ENCODE data around the gene PSMB7. TPM values are rescaled to one million over a fixed set of nuclear protein-coding genes. Genes with fewer than 3 reads are reported as not detected.

Gene PSMB7
- total and polyA plus RNA-seq, 2 donors (not counting 1 experiment from before 2014, with no cell fraction given) = 206 to 290 TPM

DNA sequence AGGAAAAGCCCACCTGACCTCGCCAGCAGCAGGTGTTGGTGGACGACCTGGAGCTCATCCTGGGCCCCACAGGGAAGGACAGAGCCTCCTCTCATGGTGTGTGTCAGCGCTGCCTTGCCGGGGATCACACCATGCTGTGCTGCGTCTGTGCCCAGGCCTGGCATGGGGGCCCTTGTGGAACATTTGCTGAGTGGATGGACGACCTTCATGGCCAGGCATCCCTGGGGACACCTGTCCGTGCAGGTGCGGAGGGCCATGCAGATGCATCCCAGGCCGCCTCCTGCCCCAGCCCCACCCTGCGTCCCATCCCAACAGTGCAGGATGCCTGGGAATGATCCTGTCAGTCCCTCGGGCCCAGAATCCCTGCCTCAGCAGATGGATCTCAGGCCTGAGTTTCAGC, 83.7 kb downstream of the PSMB7 start:
- Histone ChIP-seq H3K4me2 (ENCODE audit: extremely low read depth, insufficient read depth, low read length) (no peak overlapping the region), H4K20me1 (ENCODE audit: control insufficient read depth, extremely low read depth, insufficient read depth, low read length) (no peaks in the 10 kb centered on the region), H3K9ac (ENCODE audit: insufficient read depth, low read length) (no peak overlapping the region), H2AFZ (ENCODE audit: low read length) (no peak overlapping the region), H3K27ac (ENCODE audit: insufficient read depth, low read length) (no peak overlapping the region), H3K27me3 (ENCODE audit: control insufficient read depth, insufficient read depth, low read length) (no peaks in the 10 kb centered on the region), H3K4me1 (ENCODE audit: control insufficient read depth, extremely low read depth, insufficient read depth, low read length) (no peaks in the 10 kb centered on the region), H3K36me3 (ENCODE audit: control insufficient read depth, insufficient read depth, low read length) (peaks cover 35% of the 10 kb centered on the region), H3K4me3 (replicated peaks in 1 of 4; ENCODE audit: control extremely low read depth in 1 of 4, insufficient read depth in 1 of 4, low read depth in 3 of 4, low read length in 4 of 4) (no peak overlapping the region), H3K9me3 (ENCODE audit: control insufficient read depth, insufficient read depth, low read depth, low read length) (no peaks in the 10 kb centered on the region), H3K79me2 (ENCODE audit: control insufficient read depth, insufficient read depth, low read length) (no peaks in the 10 kb centered on the region)
- TF ChIP-seq EZH2 (IDR thresholded peaks at IDR 0.05; ENCODE audit: low read length, missing control alignments) = no peak
- TF ChIP-seq, protein P1, sequence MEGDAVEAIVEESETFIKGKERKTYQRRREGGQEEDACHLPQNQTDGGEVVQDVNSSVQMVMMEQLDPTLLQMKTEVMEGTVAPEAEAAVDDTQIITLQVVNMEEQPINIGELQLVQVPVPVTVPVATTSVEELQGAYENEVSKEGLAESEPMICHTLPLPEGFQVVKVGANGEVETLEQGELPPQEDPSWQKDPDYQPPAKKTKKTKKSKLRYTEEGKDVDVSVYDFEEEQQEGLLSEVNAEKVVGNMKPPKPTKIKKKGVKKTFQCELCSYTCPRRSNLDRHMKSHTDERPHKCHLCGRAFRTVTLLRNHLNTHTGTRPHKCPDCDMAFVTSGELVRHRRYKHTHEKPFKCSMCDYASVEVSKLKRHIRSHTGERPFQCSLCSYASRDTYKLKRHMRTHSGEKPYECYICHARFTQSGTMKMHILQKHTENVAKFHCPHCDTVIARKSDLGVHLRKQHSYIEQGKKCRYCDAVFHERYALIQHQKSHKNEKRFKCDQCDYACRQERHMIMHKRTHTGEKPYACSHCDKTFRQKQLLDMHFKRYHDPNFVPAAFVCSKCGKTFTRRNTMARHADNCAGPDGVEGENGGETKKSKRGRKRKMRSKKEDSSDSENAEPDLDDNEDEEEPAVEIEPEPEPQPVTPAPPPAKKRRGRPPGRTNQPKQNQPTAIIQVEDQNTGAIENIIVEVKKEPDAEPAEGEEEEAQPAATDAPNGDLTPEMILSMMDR (conservative IDR thresholded peaks at IDR 0.05 in 1 of 2, IDR thresholded peaks at IDR 0.05 in 1 of 2; ENCODE audit: low read depth in 1 of 2, low read length in 2 of 2) = no peak
- no peak for DNase-seq (ENCODE audit: low read depth in 2 of 2)

DNA sequence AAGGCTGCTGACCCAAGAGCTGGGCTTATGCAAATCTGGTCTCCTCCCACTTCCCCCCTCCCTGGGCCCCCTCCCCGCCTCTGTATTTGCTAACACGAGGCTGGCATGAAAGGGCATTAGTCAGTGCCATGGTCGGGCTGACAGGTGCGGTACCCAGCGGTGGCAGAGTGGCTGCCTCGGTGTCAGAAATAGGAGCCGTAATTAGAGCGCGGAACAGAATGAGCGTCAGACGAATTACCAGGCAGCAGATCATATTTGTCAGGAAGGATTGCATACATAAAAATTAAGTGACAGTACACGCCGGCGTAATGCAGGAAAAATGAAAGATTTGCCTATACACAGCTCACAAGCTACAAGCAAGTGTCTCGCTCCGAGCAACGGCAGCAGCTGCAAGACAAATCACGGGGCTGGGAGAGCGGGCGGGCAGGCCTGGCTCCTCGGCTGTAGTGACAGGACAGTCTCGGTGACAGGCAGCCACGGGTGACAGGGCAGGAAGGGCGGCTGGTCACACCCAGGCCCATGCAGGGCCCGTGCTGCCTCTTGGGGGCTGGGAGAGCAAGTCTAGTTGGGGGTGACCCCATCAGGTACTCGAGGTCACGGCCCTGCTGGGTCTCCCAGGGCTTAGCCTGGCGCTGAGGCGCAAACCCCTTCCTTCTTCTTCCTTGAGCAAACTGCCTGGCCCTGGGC, 85.1 kb downstream of the PSMB7 start:
- Histone ChIP-seq H3K79me2 (ENCODE audit: control insufficient read depth, insufficient read depth, low read length) (no peaks in the 10 kb centered on the region), H3K9me3 (ENCODE audit: control insufficient read depth, insufficient read depth, low read depth, low read length) (no peaks in the 10 kb centered on the region), H3K36me3 (ENCODE audit: control insufficient read depth, insufficient read depth, low read length) (peaks cover 39% of the 10 kb centered on the region), H4K20me1 (ENCODE audit: control insufficient read depth, extremely low read depth, insufficient read depth, low read length) (no peaks in the 10 kb centered on the region), H3K4me3 (replicated peaks in 1 of 4; ENCODE audit: control extremely low read depth in 1 of 4, insufficient read depth in 1 of 4, low read depth in 3 of 4, low read length in 4 of 4) (no peak overlapping the region), H3K4me2 (ENCODE audit: extremely low read depth, insufficient read depth, low read length) (no peak overlapping the region), H3K9ac (ENCODE audit: insufficient read depth, low read length) (no peak overlapping the region), H2AFZ (ENCODE audit: low read length) (no peak overlapping the region), H3K4me1 (ENCODE audit: control insufficient read depth, extremely low read depth, insufficient read depth, low read length) (no peaks in the 10 kb centered on the region), H3K27ac (ENCODE audit: insufficient read depth, low read length) (no peak overlapping the region), H3K27me3 (ENCODE audit: control insufficient read depth, insufficient read depth, low read length) (no peaks in the 10 kb centered on the region)
- no peak for DNase-seq (ENCODE audit: low read depth in 2 of 2)
- TF ChIP-seq EZH2 (IDR thresholded peaks at IDR 0.05; ENCODE audit: low read length, missing control alignments) = no peak

- Histone ChIP-seq H3K79me2 (ENCODE audit: control insufficient read depth, insufficient read depth, low read length) (no peaks in the 10 kb centered on the region), H3K27me3 (ENCODE audit: control insufficient read depth, insufficient read depth, low read length) (no peaks in the 10 kb centered on the region), H4K20me1 (ENCODE audit: control insufficient read depth, extremely low read depth, insufficient read depth, low read length) (no peaks in the 10 kb centered on the region), H3K9ac (ENCODE audit: insufficient read depth, low read length) (no peak overlapping the region), H3K4me3 (replicated peaks in 1 of 4; ENCODE audit: control extremely low read depth in 1 of 4, insufficient read depth in 1 of 4, low read depth in 3 of 4, low read length in 4 of 4) (no peak overlapping the region), H3K9me3 (ENCODE audit: control insufficient read depth, insufficient read depth, low read depth, low read length) (no peaks in the 10 kb centered on the region), H3K4me1 (ENCODE audit: control insufficient read depth, extremely low read depth, insufficient read depth, low read length) (no peaks in the 10 kb centered on the region), H3K36me3 (ENCODE audit: control insufficient read depth, insufficient read depth, low read length) (peaks cover 34% of the 10 kb centered on the region), H2AFZ (ENCODE audit: low read length) (no peak overlapping the region), H3K4me2 (ENCODE audit: extremely low read depth, insufficient read depth, low read length) (no peak overlapping the region), H3K27ac (ENCODE audit: insufficient read depth, low read length) (no peak overlapping the region)
- TF ChIP-seq, protein P1 (conservative IDR thresholded peaks at IDR 0.05 in 1 of 2, IDR thresholded peaks at IDR 0.05 in 1 of 2; ENCODE audit: low read depth in 1 of 2, low read length in 2 of 2) = no peak
- TF ChIP-seq EZH2 (IDR thresholded peaks at IDR 0.05; ENCODE audit: low read length, missing control alignments) = no peak
- DNase-seq (ENCODE audit: low read depth in 2 of 2) = no peak
Observed at GRCh38 chr9:124329206-124329792, 85.9 kb downstream of the PSMB7 start.
